Measurements from ENCODE around the gene KCNJ14.

The KCNJ14 gene

DNA sequence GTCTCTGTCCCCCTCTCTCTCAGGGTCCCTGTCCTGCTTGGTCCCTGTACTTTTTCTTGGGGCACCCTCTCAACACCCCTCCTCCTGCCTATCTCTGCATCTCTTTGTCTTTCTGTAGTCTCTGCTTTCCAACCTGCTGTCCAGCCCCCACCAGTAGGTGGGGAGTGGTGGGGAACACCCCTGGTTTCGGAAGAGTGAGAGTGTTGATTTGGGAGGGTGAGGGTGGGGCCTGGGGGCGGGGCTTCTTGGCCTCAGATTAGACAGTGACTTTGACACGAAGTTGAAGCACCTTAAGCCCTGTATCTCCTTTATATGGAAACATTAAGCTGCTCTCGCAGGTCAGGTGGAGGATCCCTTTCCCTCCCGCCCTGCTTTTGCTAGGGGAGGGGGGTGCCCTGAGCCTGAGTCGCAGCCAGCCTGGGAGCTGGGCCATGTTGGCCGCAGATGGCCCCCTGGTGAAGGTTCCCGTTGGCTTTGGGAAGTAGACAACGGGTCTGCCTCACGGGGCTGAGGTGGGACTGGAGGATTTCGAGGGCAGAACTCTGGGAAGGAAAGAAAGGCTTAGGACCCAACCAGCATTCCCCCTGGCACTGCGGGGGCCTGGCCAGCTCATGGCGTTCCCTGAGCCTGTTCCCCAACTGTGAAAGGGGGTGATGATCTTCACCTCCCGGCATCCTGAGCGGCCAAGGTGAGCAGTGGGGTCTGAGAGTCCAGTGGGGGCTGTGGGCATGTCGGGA lies at the start of gene KCNJ14:
Gene KCNJ14, plus strand, starts transcription at position 404 of the 737 bp plus-strand sequence. CDS start 6,151 bp downstream, outside the sequence.
- H3K36me3 ChIP-seq (replicated peaks) = peaks cover 60% of the 10 kb centered on the region
- in situ Hi-C loops (cut with HindIII; ENCODE audit: low pct_ligation_motif_present, low sequenced_read_pairs) = no loop called here
- DNase-seq = no peak
- H3K27ac ChIP-seq = no peak within 1 kb of the TSS
- H3K27me3 ChIP-seq (replicated peaks) = no peaks in the 10 kb centered on the region
- TF ChIP-seq, protein P1, sequence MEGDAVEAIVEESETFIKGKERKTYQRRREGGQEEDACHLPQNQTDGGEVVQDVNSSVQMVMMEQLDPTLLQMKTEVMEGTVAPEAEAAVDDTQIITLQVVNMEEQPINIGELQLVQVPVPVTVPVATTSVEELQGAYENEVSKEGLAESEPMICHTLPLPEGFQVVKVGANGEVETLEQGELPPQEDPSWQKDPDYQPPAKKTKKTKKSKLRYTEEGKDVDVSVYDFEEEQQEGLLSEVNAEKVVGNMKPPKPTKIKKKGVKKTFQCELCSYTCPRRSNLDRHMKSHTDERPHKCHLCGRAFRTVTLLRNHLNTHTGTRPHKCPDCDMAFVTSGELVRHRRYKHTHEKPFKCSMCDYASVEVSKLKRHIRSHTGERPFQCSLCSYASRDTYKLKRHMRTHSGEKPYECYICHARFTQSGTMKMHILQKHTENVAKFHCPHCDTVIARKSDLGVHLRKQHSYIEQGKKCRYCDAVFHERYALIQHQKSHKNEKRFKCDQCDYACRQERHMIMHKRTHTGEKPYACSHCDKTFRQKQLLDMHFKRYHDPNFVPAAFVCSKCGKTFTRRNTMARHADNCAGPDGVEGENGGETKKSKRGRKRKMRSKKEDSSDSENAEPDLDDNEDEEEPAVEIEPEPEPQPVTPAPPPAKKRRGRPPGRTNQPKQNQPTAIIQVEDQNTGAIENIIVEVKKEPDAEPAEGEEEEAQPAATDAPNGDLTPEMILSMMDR (IDR thresholded peaks at IDR 0.05; ENCODE audit: low read depth, low read length, missing control alignments) = no peak
- H3K4me3 ChIP-seq (ENCODE audit: low read depth, low read length) = no peak within 1 kb of the TSS

DNA sequence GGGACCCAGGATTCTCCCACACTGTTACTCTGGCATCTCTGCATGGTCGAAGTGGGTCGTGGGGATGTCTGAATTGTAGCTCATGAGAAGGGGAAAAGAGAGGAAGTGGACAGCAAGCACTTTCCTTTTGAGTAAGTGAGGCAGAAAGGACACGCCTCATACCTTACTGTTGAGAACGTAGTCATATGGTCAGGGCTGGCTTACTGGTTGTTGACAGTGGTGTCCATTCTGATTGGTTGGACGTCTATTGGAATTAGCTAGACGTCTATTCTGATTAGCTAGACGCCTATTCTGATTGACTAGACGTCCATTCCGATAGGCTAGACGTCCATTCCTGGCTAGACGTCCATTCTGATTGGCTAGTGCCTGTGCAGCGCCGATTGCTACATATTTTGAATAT lies 49.5 kb upstream of the KCNJ14 start:
- no peak overlapping the region for H3K27ac ChIP-seq
- H3K4me3 ChIP-seq (ENCODE audit: low read depth, low read length) = no peak overlapping the region
- TF ChIP-seq, protein P1 (IDR thresholded peaks at IDR 0.05; ENCODE audit: low read depth, low read length, missing control alignments) = no peak
- DNase-seq = no peak
- H3K36me3 ChIP-seq (replicated peaks) = no peaks in the 10 kb centered on the region
- no peaks in the 10 kb centered on the region for H3K27me3 ChIP-seq (replicated peaks)
- in situ Hi-C loops (cut with HindIII; ENCODE audit: low pct_ligation_motif_present, low sequenced_read_pairs) = no loop called here

DNA sequence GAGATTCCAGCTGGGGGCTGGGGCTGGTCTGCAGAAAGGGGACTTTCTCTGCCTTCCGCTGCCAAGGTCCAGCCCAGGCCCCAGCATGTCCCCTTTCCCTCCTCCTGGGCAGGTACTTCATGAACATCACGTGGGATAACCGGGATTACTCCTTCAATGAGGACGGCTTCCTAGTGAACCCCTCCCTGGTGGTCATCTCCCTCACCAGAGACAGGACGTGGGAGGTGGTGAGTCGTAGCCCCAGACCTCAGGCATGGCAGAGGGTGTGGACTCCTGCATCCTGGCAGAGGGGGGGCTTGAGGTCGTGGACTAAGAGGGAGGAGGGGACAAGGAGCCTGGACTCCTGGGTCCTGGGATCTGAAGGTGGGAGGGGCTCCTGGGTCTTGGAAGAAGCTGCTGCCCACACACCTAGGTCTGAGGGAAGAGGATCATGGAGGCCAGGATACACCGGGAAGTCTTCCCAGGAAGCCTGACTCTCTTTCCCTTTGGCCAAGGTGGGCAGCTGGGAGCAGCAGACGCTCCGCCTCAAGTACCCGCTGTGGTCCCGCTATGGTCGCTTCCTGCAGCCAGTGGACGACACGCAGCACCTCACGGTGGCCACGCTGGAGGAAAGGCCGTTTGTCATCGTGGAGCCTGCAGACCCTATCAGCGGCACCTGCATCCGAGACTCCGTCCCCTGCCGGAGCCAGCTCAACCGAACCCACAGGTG lies 41.3 kb upstream of the KCNJ14 start:
- Histone ChIP-seq H3K27me3 (replicated peaks) (no peaks in the 10 kb centered on the region), H3K36me3 (replicated peaks) (no peaks in the 10 kb centered on the region), H3K4me3 (ENCODE audit: low read depth, low read length) (peak overlapping the region; percentile 34), H3K27ac (no peak overlapping the region)
- TF ChIP-seq, protein P1 (IDR thresholded peaks at IDR 0.05; ENCODE audit: low read depth, low read length, missing control alignments) = no peak
- DNase-seq = no peak
- in situ Hi-C loops (cut with HindIII; ENCODE audit: low pct_ligation_motif_present, low sequenced_read_pairs) = no loop called here

DNA sequence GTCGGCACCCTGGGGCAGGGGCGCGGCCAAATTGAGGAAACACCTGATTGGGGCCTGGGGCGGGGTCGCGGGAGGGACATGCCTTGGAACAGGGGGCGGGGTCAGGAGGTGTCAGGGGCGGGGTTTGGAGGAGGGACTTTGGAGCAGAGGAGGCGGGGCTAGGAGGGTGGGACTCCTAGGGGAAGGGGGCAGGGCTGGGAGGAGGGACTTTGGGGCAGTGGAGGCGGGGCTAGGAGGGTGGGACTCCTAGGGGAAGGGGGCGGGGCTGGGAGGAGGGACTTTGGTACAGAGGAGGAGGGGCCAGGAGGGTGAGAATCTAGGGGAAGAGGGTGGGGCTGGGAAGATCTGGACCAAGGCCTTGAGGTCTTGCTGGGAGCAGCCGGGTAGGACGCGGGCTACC lies 40.0 kb upstream of the KCNJ14 start:
- in situ Hi-C loops (cut with HindIII; ENCODE audit: low pct_ligation_motif_present, low sequenced_read_pairs) = no loop called here
- H3K27me3 ChIP-seq (replicated peaks) = no peaks in the 10 kb centered on the region
- peak overlapping the region; percentile 43 for H3K4me3 ChIP-seq (ENCODE audit: low read depth, low read length)
- H3K27ac ChIP-seq = no peak overlapping the region
- no peaks in the 10 kb centered on the region for H3K36me3 ChIP-seq (replicated peaks)
- DNase-seq = peak; percentile 65
- TF ChIP-seq, protein P1 (IDR thresholded peaks at IDR 0.05; ENCODE audit: low read depth, low read length, missing control alignments) = no peak

DNA sequence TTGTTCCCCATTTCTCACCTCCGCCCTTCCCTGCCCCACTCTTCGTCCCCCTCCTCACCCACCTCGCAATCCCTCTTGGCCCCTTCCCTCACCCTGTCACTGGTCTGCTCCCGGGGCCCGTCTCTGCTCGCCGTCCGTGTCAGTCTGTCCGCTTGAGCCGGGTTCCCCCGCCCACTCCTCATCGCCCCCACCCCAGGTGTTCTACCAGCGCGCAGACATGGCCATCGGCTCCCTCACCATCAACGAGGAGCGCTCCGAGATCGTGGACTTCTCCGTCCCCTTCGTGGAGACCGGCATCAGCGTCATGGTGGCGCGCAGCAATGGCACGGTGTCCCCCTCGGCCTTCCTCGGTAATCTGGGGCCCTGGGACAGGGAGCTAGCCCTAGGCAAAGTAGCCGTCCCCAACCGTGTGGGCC lies 39.6 kb upstream of the KCNJ14 start:
- in situ Hi-C loops (cut with HindIII; ENCODE audit: low pct_ligation_motif_present, low sequenced_read_pairs) = no loop called here
- TF ChIP-seq, protein P1 (IDR thresholded peaks at IDR 0.05; ENCODE audit: low read depth, low read length, missing control alignments) = no peak
- H3K4me3 ChIP-seq (ENCODE audit: low read depth, low read length) = peak overlapping the region; percentile 43
- H3K27me3 ChIP-seq (replicated peaks) = no peaks in the 10 kb centered on the region
- H3K27ac ChIP-seq = no peak overlapping the region
- no peaks in the 10 kb centered on the region for H3K36me3 ChIP-seq (replicated peaks)
- no peak for DNase-seq
